ENCODE results near the gene TRHDE.

Gene TRHDE, protein sequence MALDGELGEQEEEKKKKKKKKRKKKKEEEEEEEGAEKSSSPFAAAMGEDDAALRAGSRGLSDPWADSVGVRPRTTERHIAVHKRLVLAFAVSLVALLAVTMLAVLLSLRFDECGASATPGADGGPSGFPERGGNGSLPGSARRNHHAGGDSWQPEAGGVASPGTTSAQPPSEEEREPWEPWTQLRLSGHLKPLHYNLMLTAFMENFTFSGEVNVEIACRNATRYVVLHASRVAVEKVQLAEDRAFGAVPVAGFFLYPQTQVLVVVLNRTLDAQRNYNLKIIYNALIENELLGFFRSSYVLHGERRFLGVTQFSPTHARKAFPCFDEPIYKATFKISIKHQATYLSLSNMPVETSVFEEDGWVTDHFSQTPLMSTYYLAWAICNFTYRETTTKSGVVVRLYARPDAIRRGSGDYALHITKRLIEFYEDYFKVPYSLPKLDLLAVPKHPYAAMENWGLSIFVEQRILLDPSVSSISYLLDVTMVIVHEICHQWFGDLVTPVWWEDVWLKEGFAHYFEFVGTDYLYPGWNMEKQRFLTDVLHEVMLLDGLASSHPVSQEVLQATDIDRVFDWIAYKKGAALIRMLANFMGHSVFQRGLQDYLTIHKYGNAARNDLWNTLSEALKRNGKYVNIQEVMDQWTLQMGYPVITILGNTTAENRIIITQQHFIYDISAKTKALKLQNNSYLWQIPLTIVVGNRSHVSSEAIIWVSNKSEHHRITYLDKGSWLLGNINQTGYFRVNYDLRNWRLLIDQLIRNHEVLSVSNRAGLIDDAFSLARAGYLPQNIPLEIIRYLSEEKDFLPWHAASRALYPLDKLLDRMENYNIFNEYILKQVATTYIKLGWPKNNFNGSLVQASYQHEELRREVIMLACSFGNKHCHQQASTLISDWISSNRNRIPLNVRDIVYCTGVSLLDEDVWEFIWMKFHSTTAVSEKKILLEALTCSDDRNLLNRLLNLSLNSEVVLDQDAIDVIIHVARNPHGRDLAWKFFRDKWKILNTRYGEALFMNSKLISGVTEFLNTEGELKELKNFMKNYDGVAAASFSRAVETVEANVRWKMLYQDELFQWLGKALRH

GRCh38 chr12:72272091-72272661 is at the start of gene TRHDE:
Gene TRHDE, plus strand, starts transcription at chr12:72272370. Its CDS starts 274 bp downstream, at chr12:72272644.
- DNase-seq (ENCODE audit: low spot score), result no peak
- FAIRE-seq, result no peak

- no peak for DNase-seq (ENCODE audit: low spot score)
- FAIRE-seq, result no peak
Measured at GRCh38 chr12:72226510-72226909, 45.7 kb upstream of the TRHDE start.

DNA sequence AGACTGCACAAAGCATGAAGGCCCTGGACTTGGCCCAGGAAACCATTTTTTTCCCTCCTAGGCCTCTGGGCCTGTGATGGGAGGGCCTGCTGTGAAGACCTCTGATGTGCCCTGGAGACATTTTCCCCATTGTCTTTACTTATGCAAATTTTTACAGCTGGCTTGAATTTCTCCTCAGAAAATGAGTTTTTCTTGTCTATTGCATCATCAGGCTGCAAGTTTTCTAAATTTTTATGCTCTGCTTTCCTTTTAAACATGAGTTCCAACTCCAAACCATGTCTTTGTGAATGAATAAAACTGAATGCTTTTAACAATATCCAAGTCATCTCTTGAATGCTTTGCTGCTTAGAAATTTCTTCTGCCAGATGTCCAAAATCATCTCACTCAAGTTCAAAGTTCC is 43.7 kb upstream of the TRHDE start:
- FAIRE-seq (no peak), DNase-seq (ENCODE audit: low spot score) (no peak)

- DNase-seq (ENCODE audit: low spot score) (no peak), FAIRE-seq (no peak)
Measured at GRCh38 chr12:72230589-72230988, 41.6 kb upstream of the TRHDE start.

- DNase-seq (ENCODE audit: low spot score), result no peak
- FAIRE-seq, result no peak
Measured at GRCh38 chr12:72234886-72235285, 37.3 kb upstream of the TRHDE start.

DNA sequence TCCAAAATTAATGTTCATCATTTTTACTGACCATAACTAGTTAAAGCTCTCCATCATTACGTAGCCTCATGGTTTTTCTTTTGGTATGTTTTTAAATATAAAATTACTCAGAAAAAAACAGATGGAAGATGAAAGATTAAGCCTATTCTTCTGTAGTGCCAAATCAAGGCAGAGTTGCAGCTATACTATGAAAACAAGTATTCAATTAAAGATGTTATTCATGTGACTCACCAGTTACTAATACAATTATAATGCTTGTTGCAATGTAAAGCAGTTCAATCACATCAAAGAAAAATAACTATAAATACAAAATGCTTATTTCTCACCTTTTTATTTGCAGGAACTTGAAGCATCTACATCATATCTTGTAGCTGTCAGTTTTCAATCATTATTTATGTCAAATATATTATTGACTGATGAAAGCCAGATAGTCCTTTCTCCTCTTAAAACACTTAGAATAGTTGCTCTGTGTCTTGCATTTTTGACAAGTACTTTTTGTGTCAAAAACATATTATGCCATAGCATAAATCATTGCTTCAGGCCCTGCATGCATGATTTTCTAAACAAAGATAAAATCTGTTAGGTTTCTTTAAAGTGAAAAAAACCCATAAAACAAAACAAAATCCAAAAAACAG is 36.0 kb upstream of the TRHDE start:
- FAIRE-seq (no peak), DNase-seq (ENCODE audit: low spot score) (no peak)

DNA sequence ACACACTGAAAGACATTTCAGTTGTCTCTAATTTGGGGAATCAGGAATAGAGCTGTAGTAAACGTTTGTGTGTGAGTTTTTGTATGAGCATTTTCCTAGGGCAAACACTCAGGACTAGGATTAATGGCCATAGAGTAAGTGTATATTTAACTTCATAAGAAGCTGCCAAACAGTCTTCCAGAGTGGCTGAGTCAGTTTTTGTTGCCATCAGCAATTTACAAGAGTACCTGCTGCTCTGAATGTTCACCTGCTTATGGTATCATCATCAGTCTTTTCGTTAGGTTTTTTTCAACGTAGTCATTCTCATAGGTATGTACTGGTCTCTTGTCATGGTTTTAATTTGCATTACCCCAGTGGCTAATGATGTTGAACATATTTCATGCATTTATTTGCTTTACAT is 30.6 kb upstream of the TRHDE start:
- no peak for DNase-seq (ENCODE audit: low spot score)
- no peak for FAIRE-seq

GRCh38 chr12:72242946-72243345 is 29.2 kb upstream of the TRHDE start:
- no peak for DNase-seq (ENCODE audit: low spot score)
- no peak for FAIRE-seq

DNA sequence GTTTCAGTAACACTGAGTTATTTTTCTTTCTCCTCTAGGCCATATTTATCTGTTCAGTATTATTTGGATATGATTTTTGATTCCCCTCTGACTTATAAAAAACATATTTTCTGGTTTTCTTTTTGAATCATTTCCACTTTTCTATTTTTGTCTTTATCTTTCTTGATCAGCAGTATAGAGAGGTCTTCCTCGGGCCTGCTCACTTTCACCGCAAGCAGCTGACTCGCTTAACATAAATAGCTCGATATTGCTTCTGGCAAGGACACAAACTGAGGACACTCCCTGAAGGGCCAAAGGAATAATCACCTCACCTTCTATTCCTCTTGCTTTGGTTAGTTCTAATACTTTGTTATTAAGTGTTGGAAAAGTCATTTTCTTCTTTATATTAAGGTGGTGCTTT is 25.8 kb upstream of the TRHDE start:
- no peak for DNase-seq (ENCODE audit: low spot score)
- no peak for FAIRE-seq

- DNase-seq (ENCODE audit: low spot score) (no peak), FAIRE-seq (no peak)
Measured at GRCh38 chr12:72250346-72250745, 21.8 kb upstream of the TRHDE start.

GRCh38 chr12:72256725-72257124 is 15.4 kb upstream of the TRHDE start:
- DNase-seq (ENCODE audit: low spot score), result no peak

DNA sequence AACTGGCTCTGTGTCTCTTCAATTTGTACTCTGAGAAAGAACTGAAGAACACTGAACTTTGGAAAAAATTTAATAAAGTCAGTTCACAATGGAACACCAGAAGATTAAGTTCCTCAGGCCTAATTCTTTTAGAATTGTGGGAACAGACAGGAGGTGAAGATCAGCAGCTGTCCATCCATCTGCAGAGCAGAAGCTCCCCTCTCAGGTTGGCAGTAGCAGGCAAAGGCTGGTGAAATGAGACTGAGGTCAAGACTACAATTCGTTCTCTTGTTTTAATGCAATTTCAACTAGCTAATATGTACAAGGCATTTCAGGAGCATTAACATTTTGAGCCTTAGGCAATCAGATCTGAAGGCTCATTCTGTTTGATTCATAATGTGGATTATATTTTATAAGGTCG is 10.3 kb upstream of the TRHDE start:
- DNase-seq (ENCODE audit: low spot score) (no peak), FAIRE-seq (no peak)

More at GRCh38 chr12:72256725-72257124, 15.4 kb upstream of the TRHDE start:
- FAIRE-seq, result no peak

DNA sequence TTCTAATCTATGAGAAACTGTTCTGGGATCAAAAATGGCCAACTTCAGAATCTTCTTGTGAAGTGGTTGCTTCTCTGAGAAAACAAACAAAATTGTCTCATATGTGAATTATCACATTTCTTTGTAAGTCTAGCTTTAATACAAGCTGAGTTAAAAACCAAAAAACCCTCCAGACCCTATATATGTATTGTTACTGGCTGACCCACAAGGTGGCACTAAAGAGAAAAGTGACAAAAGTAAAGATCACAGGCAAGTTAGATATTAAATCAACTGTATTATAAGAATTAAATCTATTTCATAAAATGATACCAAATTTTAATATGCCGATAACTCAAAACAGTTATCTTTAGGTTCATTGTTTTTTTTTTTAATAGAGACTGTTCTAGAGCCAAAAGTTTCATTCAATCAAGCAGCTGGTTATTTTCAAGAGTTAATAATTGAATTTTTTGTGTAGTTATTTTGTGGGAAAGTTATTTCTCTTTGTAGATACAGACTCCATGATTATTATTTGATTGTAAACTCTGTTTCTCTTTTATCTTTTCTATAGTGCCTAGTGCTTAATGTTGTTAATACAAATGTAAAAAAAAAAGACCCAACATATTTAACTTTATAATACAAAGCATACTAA is 7.5 kb upstream of the TRHDE start:
- DNase-seq (ENCODE audit: low spot score), result no peak

DNA sequence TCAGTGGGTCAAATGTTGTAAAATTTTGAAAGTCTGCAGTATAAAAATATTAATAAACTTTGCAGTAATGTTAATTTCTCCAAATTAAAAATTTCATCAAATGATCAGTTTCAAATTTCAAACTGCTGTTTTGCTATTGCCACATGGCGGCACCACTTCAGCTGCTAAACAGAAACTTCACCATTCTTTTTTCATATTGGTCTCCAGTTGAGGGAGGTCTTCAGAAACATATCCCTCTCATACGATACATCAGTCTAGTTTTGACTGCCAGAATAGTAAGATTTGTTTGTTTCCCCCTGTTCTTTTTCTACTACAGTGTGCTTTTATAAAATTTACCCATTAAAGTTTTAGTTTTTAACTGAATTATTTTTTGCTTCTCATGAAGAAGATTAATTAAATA is 4.2 kb upstream of the TRHDE start:
- no peak for FAIRE-seq
- no peak for DNase-seq (ENCODE audit: low spot score)

More for the DNA sequence above, 7.5 kb upstream of the TRHDE start:
- FAIRE-seq, result peak; percentile 72

GRCh38 chr12:72268386-72268785 is 3.8 kb upstream of the TRHDE start:
- DNase-seq (ENCODE audit: low spot score), result no peak
- no peak for FAIRE-seq

DNA sequence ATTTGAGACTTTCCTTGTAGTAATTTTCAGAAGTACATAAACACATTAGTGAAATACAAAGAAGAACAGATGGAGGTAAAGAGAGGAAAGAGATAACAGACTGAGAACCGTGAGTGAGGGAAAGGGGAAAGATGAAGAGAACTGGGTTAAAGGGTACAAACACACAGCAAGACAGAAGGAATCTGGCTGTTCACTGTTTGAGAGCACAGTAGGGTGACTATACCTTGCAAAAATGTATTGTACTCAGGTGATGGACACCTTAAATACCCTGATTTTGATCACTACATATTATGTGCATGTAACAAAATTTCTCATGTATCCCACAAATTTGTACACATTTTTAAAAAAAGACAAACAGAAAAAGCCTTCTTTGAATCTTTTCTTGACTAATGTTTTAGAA is 2.7 kb upstream of the TRHDE start:
- FAIRE-seq (no peak), DNase-seq (ENCODE audit: low spot score) (no peak)

DNA sequence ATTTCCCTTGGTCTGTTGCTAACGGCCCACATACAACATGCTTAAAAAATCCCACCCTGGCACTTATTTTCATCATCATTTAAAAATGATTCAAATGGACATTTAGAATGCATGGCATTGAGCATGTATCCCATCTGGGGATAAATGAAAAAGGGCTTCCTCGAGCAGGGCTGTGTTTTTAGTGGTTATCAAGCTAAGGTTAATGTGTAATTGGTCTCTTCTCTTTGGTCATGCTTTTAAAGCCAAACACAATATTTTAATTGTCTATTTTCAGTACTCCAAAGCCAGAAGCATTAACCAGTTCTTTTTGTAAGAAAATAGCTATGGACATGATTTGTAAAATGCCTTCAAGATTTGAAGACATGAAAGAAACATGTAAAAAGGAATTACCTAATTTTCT is 1.9 kb upstream of the TRHDE start:
- FAIRE-seq (no peak), DNase-seq (ENCODE audit: low spot score) (no peak)

- FAIRE-seq (no peak), DNase-seq (ENCODE audit: low spot score) (no peak)
Measured at GRCh38 chr12:72270961-72271360, 1.2 kb upstream of the TRHDE start.

DNA sequence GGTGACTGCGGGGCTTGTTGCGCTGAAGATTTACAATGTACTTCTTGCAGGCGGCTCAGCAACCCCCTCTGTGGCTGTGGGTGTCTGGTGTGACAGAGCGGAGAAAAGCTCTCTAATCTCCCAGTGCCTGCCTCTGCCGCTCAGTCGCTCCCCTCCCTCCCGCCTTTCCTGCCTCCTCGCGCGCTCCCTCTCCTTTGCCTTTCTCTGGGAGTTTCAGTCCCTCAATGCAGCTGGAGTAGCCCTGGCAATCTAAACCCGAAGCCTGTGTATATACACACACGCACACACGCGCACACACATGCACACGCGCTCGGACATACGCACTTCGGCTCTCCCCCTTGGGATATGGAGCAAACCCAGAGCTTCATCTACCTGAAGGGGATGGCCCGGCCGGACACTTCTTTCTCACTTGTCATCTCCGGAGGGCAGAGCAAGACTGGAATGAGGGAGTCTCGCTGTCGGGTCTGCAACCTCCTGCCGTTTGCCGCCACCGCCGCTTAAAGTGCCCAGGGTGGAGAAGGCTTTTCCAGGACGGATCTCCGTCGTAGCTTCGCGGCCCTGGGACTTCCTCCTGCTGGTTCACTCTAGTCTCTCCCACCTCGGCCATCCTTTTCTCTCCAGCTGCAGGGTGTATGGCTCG is 599 bp upstream of the TRHDE start:
- no peak for DNase-seq (ENCODE audit: low spot score)
- no peak for FAIRE-seq
